HG03064 (cell line): ENCODE data around the gene CPNE1.

Source experiments
- ATAC-seq: cut with Tn5 transposase; IDR thresholded peaks from one replicate; pipeline ENCODE4 v1.9.1; 2021; ENCODE audit warnings: low read depth; ENCODE audit not compliant: unreplicated experiment

The CPNE1 gene

GRCh38 chr20:35625584-35626385 is 38.9 kb downstream of the CPNE1 start:
- ATAC-seq = no peak

GRCh38 chr20:35621560-35621946 is 43.1 kb downstream of the CPNE1 start:
- no peak for ATAC-seq

- no peak for ATAC-seq
Measured at GRCh38 chr20:35620818-35621559, 43.7 kb downstream of the CPNE1 start.

GRCh38 chr20:35619196-35620095 is 45.3 kb downstream of the CPNE1 start:
- ATAC-seq = peak; percentile 33

GRCh38 chr20:35618263-35619131 is 46.2 kb downstream of the CPNE1 start:
- ATAC-seq = no peak

- no peak for ATAC-seq
Measured at GRCh38 chr20:35617397-35618262, 47.1 kb downstream of the CPNE1 start.

GRCh38 chr20:35616465-35617396 is 48.0 kb downstream of the CPNE1 start:
- ATAC-seq = no peak

- peak; percentile 73 for ATAC-seq
Measured at GRCh38 chr20:35615667-35616464, 48.8 kb downstream of the CPNE1 start, which contains the start of gene SPAG4. Gene SPAG4, plus strand, starts transcription at chr20:35615829. Its CDS starts 175 bp downstream, at chr20:35616004.

- ATAC-seq = no peak
Measured at GRCh38 chr20:35611482-35611881, 53.2 kb downstream of the CPNE1 start.

GRCh38 chr20:35610833-35611427 is 53.8 kb downstream of the CPNE1 start:
- ATAC-seq = no peak

- ATAC-seq = no peak
Measured at GRCh38 chr20:35607003-35607735, 57.5 kb downstream of the CPNE1 start.

- ATAC-seq = no peak
Measured at GRCh38 chr20:35606127-35606526, 58.6 kb downstream of the CPNE1 start.

- ATAC-seq = no peak
Measured at GRCh38 chr20:35604449-35604747, 60.3 kb downstream of the CPNE1 start.

GRCh38 chr20:35603695-35604448 is 60.8 kb downstream of the CPNE1 start:
- ATAC-seq = no peak

GRCh38 chr20:35602851-35603495 is 61.7 kb downstream of the CPNE1 start:
- ATAC-seq = no peak
